Measurements from ENCODE around the gene SCUBE3.

Gene SCUBE3

DNA sequence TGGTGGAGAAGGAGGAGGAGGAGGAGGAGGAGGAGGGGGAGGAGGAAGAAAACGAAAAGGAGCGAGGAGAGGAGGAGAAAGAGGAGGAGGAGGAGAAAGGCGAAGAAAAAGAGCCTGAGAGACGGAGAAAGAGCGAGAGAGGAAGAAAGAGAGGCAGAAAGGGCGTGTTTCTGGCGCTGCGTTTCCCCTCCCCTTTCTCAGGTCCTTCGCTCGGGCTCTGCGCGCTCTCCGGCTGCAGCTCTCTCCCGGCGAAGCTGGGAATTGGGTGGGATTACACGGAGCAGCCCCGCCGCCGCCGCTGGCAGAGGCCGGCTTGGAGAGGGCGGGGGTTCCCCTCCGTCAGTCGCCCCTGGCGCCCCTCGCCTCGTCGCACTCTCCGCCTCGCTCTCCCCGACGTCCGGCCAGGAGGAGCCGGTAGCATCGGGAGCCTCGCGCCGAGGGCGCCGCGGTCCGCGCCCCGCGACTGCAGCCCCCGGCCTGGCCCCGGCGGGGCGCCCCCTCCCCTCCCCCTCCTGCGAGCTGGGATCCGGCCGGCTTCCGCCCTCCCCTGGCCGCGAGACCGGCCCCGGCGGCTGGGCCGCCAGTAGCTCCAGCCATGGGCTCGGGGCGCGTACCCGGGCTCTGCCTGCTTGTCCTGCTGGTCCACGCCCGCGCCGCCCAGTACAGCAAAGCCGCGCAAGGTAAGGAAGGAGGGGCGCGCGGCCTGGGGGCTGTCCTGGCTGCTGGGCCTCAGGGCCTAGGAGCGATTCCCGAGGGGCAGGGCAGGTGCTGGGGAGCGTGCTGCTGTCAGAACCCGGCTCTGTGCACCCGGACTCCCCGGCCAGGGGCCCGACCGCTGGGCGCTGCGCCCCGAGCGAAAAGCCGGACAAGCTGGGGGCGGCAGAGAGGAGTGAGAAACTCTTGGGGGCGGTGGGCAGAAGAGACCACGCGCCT lies at the start of gene SCUBE3:
Gene SCUBE3, plus strand, starts transcription at position 133 of the 933 bp plus-strand sequence. Its CDS starts 463 bp downstream, at position 596.
- DNase-seq (ENCODE audit: low read depth in 1 of 2, low spot score in 1 of 2), result no peak

DNA sequence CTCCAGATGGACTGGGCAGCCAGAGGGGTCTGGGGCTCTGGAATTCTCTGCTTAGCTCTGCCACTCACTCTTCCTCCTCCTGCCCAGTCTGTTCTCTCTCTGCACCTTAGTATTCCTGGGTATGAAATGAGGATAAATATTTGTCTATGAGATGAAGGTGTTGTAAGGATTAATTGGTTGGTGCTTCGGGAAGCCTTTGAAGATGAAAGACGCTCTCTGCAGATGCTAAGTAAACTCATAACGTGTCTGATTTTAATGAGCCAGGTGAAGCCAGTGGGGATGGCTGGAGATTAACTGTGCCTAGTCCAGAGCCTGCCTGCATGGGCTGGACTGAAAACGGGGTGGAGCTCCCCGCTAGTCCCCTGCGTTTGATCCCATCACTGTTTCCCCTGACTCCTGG lies 49.5 kb upstream of the SCUBE3 start:
- DNase-seq (ENCODE audit: low read depth in 1 of 2, low spot score in 1 of 2), result no peak

DNA sequence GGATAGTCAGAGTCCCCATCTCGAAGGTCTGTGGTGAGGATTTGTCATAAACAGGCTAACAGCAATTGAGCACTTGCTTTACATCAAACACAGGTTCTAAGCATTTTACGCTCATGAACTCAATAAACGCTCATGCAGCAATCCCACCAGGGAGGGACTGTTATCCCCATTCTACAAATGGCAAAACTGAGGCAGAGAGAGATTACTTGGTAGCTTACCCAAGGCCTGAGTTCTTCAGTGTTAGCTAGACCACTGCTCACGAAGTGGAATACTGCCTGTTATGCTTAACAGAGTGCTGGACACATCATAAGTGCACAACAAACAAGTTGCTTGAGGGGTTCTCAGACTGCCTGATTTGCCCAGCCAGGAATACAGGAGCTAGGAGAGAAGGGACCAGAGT lies 48.9 kb upstream of the SCUBE3 start:
- no peak for DNase-seq (ENCODE audit: low read depth in 1 of 2, low spot score in 1 of 2)

DNA sequence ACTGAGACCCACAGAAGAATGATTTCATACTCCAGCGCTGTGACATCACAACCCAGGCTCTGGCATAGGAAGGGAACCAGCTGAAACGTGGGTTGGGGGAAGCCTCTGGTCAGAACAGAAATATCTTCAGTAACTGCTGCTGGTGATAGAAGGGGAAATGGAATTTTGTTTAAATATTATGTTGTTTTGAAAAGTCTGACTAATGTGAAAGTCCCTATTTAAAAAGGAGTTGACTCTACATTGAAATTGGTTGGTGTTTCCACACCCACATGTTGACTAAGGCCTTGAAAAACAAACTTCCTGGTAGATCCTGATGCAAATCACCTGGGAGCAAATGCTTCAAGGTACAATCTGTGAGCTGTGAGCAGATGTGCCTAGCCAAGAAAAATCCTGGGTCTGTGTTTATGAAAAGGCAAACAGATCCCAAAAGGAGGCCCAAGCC lies 48.1 kb upstream of the SCUBE3 start:
- no peak for DNase-seq (ENCODE audit: low read depth in 1 of 2, low spot score in 1 of 2)

DNA sequence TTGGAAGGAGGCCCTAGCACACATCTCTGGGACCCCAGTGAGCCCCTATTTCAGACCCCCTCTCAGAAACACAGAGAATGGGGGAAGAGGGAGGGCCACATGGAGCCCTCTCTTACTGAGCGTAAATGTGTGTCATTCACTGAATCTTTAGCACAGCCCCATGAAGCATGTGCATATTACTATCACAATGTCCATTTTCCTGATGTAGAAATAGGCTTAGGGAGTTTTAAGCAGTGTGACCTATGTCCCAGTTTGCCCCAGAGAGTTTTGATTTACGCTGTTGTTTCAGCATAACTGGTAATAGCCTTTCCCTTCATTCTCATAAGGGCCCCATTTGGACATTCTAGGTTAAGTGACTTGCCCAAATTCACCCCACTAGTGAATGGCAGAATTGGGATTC lies 47.6 kb upstream of the SCUBE3 start:
- DNase-seq (ENCODE audit: low read depth in 1 of 2, low spot score in 1 of 2), result no peak

DNA sequence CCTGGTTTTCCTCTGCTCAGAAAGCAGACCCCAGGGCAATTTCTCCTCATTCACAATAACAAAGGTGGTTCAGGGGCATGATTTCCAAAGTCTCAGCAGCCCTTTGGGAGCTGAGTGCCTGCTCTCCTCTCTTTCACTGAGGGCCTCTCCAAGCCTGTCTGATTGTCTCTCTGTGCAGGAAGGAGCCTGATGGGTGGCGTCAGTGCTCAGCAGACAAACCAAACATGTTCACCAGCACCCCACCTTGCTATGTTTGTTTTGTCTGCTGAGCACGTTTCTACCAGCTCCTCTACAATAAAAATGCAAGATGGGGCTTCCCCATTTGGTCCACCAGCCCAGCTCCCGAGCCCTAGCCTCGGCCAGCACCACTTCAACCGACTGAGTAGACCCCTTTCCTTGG lies 47.2 kb upstream of the SCUBE3 start:
- DNase-seq (ENCODE audit: low read depth in 1 of 2, low spot score in 1 of 2), result no peak

DNA sequence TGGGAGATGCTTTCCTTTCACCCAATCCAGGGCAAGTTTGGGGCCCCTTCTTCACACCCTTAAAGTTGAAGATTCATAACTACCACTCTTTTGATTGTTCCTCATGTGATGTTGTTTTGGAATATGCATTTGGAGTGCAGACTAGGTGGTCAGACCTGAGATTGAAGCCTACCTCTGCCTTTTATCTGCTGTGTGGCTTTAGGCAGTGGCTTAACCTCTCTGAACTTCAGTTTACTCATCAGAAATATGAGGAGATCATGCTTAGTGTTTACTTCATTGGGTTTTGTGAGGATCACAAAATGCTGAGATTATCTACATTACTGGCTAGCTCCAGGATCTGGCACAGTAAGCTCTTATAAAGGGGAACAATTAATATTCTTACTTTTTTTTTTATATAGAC lies 46.3 kb upstream of the SCUBE3 start:
- DNase-seq (ENCODE audit: low read depth in 1 of 2, low spot score in 1 of 2), result no peak

DNA sequence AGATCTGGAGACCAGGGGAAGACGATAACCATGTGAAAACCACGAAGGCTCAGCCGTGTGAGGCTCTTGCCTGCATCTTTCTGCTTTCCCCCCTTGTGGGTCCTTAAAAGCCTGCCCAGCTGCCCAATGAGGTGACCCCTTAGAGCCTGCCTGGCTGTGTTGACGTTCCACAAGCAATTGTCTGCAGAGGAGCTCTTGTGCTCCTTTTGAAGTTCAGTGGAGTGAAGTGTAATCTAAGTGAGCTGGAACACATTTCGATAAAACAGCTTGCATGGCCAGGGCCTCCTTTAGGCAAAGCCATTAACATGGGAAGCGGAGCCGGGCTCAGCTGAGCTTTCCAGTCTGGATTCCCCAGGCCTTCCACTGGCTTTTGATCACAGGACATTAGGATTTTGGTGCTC lies 45.3 kb upstream of the SCUBE3 start:
- no peak for DNase-seq (ENCODE audit: low read depth in 1 of 2, low spot score in 1 of 2)

DNA sequence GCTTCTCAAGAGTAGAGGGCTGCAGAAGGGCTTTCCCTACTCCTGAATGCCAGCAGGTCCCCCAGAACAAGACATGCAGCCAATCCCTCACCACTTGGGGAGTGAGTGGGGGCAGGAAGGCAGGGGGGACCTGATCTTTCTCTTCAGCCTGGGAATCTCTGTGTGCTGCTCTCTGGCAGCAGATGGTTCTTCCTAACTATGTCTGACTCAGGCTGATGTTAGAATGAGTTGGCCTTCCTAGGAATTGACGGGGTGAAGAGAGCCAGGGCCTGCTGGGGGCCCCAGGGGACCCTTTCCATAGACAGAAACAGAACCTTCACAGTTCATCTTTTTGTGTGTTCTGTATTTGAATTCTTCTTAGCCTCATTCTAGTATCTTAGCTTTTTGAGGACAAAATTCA lies 43.6 kb upstream of the SCUBE3 start:
- no peak for DNase-seq (ENCODE audit: low read depth in 1 of 2, low spot score in 1 of 2)

DNA sequence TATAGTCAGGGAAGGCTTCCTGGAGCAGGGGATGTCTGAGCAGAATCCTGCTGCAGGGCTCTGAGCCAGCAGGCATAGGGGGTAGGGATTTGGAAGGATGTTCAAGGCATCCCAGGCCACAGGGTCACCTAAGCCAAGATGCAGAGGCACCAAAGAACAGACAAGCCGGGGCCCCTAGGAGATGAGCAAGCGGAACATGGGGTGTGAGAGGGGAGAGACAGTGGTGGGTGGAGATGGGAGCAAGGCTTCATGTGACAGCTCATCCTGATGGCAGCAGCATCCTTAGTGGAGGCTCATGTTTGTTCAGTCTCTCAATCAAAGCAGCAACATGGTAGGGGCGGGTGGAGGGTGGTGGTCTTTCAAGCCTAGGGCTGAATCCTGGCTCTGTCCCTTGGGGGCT lies 42.9 kb upstream of the SCUBE3 start:
- no peak for DNase-seq (ENCODE audit: low read depth in 1 of 2, low spot score in 1 of 2)

DNA sequence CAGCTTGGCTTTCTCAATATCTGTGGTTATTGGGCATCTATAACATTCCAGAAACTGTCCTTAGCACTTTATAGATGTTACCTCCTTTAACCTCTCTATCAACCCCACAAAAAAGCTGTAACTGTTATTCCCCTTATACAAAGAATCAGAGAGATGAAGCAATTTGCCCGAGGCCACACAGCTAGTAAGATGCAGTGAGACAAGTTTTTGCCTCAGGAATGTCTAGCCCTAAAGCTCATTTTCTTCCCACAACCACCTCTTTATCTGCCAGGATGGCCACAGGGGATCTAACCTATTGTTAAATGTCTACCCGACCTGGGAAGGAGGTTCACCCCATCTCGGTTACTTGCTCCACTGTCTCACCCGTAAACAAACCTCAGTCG lies 40.7 kb upstream of the SCUBE3 start:
- no peak for DNase-seq (ENCODE audit: low read depth in 1 of 2, low spot score in 1 of 2)

DNA sequence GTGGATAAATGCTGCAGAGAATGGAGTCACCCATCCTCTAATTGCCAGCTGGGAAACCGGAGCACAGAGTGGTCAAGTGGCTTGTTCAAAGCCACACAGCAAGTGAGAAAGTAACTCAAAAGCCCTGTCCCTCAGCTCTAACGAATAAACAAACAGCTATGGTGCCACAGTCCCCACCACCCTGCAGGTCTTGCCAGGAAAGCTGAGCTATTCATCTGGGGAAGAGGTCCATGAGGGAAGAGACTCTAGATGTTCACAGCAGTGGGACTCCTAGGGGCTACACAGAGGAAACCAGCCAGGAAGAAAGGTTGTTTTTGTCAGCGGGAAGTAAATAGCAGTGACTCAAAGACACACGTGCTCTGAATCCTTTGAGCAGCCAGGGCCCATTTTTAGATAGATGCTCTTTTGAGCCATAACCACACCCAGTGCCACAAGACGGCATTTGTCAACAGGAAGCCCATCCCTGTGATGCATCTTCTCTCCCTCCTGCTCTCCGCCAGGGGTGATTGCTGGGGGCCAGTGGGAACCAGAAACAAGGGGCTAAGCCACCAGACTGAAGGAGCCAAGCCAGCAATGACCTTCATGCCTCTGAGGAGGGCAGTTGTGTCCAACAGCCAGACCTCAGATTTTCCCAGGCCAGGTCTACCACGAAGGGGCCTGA lies 40.2 kb upstream of the SCUBE3 start:
- no peak for DNase-seq (ENCODE audit: low read depth in 1 of 2, low spot score in 1 of 2)

DNA sequence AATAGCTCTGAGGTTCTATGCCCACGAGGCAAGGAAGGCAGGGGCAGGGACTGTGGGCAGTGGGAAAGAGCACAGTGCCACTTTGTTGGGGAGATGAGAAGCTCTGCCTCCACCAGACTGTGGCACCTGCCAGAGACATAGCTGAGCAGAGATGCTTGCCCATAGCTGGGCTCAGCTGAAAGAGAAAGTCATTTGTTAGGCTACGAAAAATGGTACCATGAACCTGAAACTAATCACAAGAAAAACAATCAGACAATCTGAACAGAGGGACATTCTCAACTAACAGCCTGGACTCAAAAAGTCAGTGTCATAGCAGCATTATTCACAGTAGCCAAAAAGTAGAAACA lies 39.7 kb upstream of the SCUBE3 start:
- DNase-seq (ENCODE audit: low read depth in 1 of 2, low spot score in 1 of 2), result no peak

DNA sequence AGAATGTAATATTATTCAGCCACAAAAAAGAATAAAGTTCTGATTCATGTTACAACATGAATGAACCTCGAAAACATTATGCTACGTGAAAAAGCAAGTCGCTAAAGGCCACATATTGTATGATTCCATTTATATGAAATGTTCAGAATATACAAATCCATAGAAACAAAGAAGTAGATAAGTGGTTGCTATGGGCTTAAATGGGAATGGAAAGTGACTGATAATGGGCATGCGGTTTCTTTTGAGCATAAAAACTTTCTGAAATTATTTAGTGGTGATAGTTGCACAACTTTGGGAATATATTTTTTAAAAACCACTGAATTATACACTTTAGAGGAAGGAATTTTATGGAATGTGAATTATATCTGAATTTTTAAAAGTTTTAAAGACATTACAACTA lies 39.3 kb upstream of the SCUBE3 start:
- DNase-seq (ENCODE audit: low read depth in 1 of 2, low spot score in 1 of 2), result no peak

DNA sequence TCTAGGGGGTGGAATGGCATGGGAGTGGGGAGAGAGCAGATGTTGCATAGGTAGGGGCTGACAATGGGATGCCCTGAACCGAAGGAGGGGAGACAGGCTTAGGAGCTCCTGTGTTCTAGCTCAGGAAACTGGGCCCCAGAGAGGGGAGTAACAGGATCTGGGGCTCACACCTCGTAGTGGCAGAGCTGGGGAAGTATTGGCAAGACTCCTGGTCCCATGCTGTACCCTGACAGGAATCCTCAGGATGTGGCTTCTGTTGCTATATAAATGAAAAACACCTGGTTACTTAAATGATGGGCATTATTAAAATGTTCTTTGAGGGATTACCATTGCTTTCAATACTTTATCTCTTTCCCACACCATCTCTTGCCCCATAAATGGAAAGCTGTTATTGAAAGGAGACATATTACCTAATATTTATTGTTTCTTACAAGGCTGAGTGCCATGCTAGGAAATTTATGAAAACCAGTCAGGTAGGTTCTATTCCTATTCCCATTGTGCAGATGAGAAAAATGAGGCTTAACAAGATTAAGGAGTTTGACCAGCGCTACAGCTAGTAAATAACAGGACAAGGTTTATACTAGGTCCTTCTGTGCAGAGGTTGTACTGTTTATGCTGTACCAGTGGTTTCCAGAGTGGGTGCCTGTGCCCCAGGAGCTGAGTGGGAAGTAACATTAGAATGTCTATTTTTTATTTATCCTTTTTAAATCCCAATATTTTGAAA lies 37.3 kb upstream of the SCUBE3 start:
- no peak for DNase-seq (ENCODE audit: low read depth in 1 of 2, low spot score in 1 of 2)

DNA sequence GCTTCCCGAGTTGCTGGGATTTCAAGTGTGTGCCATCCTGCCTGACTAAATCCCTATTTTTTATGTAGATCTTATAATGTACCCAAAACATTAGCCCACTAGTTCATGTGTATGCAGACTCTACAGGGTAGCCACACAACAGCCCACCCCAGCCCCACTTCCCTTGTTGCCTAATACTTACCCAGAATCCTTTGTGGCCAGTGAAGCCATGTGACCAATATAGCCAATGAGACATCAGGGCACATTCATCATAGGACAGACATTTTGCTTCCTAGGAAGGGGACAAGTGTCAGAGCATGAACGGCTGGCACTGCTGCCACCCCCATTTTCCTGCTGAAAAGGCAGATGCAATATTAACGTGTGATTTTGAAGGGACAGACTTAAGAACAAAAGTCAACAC lies 36.6 kb upstream of the SCUBE3 start:
- DNase-seq (ENCODE audit: low read depth in 1 of 2, low spot score in 1 of 2), result no peak

DNA sequence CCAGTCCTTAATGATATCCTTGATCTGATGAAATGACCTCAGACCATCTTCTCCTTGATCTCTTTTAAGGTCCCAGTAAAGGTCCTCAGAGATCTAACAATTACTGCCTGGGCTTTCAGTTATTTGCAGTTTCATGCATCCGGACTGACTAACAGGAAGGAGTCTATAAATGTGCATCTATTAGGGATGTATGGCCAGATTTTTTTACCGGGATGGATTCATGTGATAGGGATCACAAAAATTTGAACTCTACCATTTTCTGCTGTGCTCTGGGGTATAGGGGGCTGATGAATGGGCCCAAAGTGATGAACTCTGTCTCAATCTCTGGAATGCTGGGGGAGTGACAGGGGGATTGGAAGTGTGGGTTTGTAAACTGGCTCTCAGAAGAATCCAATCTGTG lies 36.2 kb upstream of the SCUBE3 start:
- no peak for DNase-seq (ENCODE audit: low read depth in 1 of 2, low spot score in 1 of 2)

DNA sequence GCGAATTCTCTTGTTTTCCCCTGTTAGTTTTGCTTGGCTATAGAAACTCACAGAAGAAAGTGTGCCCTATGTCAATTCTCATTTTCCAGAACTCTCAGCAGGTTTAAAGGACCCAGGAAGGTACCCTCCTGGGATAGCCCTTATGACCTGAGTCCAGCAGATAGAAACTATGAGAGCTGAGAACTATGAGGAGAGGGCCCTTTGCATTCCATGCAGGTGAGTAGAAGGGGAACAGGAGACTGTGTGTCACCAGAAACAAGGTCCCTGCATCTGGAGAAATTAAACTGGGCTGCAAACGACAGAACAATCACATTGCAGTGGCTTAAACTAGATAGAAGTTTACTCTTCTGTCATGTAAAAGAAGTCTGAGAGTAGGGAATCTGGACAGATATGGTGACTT lies 35.7 kb upstream of the SCUBE3 start:
- DNase-seq (ENCODE audit: low read depth in 1 of 2, low spot score in 1 of 2), result no peak

DNA sequence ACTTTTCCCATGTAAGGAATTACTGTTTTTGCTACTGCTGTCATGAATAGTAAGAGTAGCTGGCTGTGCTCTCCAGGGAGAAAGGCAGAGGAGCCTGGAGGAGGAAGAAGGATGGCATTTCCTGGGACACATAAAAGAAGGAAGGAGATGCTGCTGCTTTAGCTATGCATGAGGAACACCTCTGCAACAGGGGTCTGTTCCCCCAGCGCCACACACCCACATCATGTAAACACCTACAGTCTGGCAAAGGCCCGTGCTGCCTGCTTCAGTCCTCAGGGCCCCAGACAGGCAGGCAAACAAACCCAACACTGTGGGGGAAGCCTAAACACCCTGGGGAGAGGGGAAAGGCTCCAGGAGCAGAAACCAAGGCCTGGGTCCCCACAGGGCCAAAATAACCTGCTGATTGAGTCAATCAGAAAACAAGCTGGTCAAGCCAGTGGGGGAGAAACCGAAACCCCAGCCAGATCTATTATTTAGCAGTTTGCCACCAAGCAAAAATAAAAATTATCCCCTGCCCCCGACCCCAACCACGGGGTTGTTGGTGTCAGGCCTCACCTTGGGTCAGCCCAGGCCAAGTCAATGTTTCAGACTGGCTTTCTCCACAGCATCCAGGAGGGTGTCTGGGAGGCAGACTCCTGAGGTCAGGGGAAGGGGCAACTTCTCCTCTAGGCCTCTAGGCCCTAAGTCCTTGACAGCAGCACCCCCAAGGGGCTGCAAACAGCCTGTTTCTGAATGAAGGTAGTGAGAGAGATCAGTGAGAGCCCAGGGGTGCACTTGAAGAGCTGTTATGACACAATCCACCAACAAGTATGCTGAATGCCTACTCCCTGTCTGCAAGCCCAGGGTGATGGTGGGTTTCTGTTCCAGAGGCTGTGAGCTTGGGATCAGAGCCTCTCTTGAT lies 34.6 kb upstream of the SCUBE3 start:
- DNase-seq (ENCODE audit: low read depth in 1 of 2, low spot score in 1 of 2), result no peak

DNA sequence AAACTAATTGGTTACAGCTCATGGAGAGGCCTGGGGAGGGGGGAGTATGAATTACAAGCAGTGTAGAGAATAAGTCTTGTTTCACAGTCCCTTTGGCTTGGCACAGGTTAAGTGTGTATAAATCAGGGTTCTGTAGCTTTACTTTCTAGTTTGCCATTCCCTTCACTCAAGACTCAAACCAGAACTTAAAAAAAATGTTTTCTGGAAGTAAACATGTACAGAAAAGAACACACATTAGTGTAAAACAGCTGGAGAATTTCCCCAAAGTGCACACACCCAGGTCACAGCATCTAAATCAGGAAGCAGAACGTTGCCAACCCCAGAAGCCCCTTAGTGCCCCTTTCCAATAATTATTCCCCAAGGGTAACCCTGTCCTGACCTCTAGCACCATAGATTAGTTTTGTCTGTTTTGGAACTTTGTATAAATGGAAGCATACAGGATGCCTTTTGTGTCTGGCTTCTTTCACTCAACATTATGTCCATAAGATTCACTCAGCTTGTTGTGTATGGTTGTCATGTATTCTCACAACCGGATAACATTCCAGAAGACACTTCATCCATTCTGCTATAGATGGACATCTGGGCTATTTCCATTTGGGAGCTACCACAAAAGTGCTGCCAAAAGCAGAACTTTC lies 33.7 kb upstream of the SCUBE3 start:
- DNase-seq (ENCODE audit: low read depth in 1 of 2, low spot score in 1 of 2), result no peak

Measured in activated T-helper 1 cell treated with anti-CD3 and anti-CD28 coated beads, Interleukin-2, amount 50 U/mL, for 16 hours (primary cell).